Caco-2 (cell line): Measurements from ENCODE around the gene MYLK2. TPM values are rescaled to one million over a fixed set of nuclear protein-coding genes. Genes with fewer than 3 reads are reported as not detected.

ENCODE experiments used
- BruUV-seq: library from RNA; stranded (reverse); fragments of 400-500 nt; replicated peaks from 2 replicates; lab custom pipeline; 2021; lab: Mats Ljungman, UMichigan
- CTCF ChIA-PET: fragments of 300-600 bp; sonication (Branson Sonifier 250); formaldehyde crosslinking; loops from one replicate; lab custom pipeline; 2022; ENCODE audit warnings: antibody characterized with exemption; lab: Charles Lee
- POLR2A ChIA-PET: fragments of 300-600 bp; sonication (Branson Sonifier 250); formaldehyde crosslinking; loops from one replicate; lab custom pipeline; 2022; ENCODE audit warnings: antibody characterized with exemption; lab: Charles Lee
- DNase-seq, 2 experiments: peaks; one replicate each; pipeline versions ENCODE4 v3.0.0 to v3.0.0-alpha.2; 2020 to 2022
- H3K27me3 ChIP-seq: replicated peaks from 2 replicates; pipeline ENCODE4 v1.6.0; 2011; ENCODE audit warnings: low read length; ENCODE audit not compliant: control insufficient read depth, insufficient read depth
- H3K36me3 ChIP-seq: 2 replicates; pipeline ENCODE4 v1.5.1; 2011; ENCODE audit warnings: low read length; ENCODE audit not compliant: control insufficient read depth, insufficient read depth
- H3K4me1 ChIP-seq: fragments of 250-450 bp; sonication (Bioruptor Pico); 2 replicates; pipeline ENCODE4 v1.5.1; 2020; ENCODE audit warnings: mild to moderate bottlenecking
- H3K4me3 ChIP-seq: 2 replicates; pipeline ENCODE4 v1.5.1; 2011; ENCODE audit warnings: low read depth, mild to moderate bottlenecking, control low read depth, low read length
- H3K9me3 ChIP-seq: fragments of 250-450 bp; sonication (Bioruptor Pico); 2 replicates; pipeline ENCODE4 v1.5.1; 2020; ENCODE audit warnings: mild to moderate bottlenecking, moderate library complexity
- H3K27ac Mint-ChIP-seq: one replicate; pipeline ENCODE4 v1.8.0; 2022; ENCODE audit warnings: mixed read lengths; ENCODE audit not compliant: unreplicated experiment
- H3K27me3 Mint-ChIP-seq: one replicate; pipeline ENCODE4 v1.8.0; 2022; ENCODE audit warnings: mixed read lengths; ENCODE audit not compliant: insufficient read depth, unreplicated experiment
- H3K36me3 Mint-ChIP-seq: one replicate; pipeline ENCODE4 v1.8.0; 2022; ENCODE audit warnings: mild to moderate bottlenecking, mixed read lengths; ENCODE audit not compliant: insufficient read depth, unreplicated experiment
- H3K4me1 Mint-ChIP-seq: one replicate; pipeline ENCODE4 v1.8.0; 2022; ENCODE audit warnings: low read depth, mixed read lengths; ENCODE audit not compliant: unreplicated experiment
- H3K4me3 Mint-ChIP-seq: one replicate; pipeline ENCODE4 v1.8.0; 2022; ENCODE audit warnings: mild to moderate bottlenecking, moderate library complexity, mixed read lengths; ENCODE audit not compliant: unreplicated experiment
- H3K9me3 Mint-ChIP-seq: one replicate; pipeline ENCODE4 v1.8.0; 2022; ENCODE audit warnings: mixed read lengths; ENCODE audit not compliant: unreplicated experiment
- CTCF ChIP-seq, 2 experiments: fragments of 200-600 bp in 1 of 2; IDR thresholded peaks; 1 replicate in 1 of 2; 2 replicates in 1 of 2; pipeline versions ENCODE4 v1.5.1 to v1.8.0; 2011 to 2022; ENCODE audit warnings: antibody characterized with exemption in 1 of 2, control low read depth in 1 of 2, inconsistent platforms in 1 of 2, low read depth in 1 of 2, low read length in 1 of 2, mild to moderate bottlenecking in 1 of 2, moderate library complexity in 1 of 2; ENCODE audit not compliant: insufficient read depth in 1 of 2, severe bottlenecking in 1 of 2, unreplicated experiment in 1 of 2
- intact Hi-C: fragments of 100-400 bp; cut with micrococcal nuclease; formaldehyde crosslinking; loops from one replicate; pipeline ENCODE4 v1.10.0; 2022; ENCODE audit not compliant: unreplicated experiment
- total RNA-seq: library from RNA; stranded (reverse); gene quantifications from 2 replicates; pipeline ENCODE4 v1.2.3, GENCODE V29; 2022

MYLK2 gene
- total RNA-seq, 1 experiment from 2014 or later: 0.91 TPM

DNA sequence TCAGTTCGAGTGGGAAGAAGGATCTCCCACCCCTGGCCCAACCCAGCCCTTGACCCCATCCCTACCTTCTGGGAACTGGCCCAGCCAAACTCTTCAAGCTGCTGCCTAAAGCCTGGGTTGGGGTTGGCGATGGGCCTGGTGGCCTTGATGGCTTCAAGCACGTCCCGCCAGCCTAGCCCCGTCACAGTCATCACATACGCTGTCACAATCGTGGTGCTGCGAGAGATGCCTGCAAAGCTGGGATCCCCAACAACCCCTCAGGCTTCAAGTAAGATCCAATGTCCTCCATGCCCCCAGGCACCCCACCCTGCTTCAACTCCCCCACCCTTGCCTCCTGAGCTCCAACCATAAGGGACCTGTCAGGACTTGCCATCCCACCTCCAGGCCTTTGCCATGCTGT is 43.4 kb downstream of the MYLK2 start:
- intact Hi-C loops: no loop called here
- TF ChIP-seq CTCF (IDR thresholded peaks at IDR 0.05; ENCODE audit: insufficient read depth in 1 of 2, low read depth in 1 of 2, low read length in 1 of 2, severe bottlenecking in 1 of 2, unreplicated experiment in 1 of 2): no peak
- Histone ChIP-seq H3K27me3 (no peaks in the 10 kb centered on the region), H3K36me3 (no peaks in the 10 kb centered on the region), H3K4me1 (peaks cover 16% of the 10 kb centered on the region), H3K9me3 (no peaks in the 10 kb centered on the region), H3K4me3 (no peak overlapping the region)
- peaks cover 6% of the 10 kb centered on the region for H3K36me3 Mint-ChIP-seq
- CTCF ChIA-PET: interaction anchor here (1.0 to 1.5 kb wide), 2 partner anchors 8 to 16 kb away, joined by 4 to 7 read pairs; no protein-coding TSS in a partner anchor
- H3K27ac Mint-ChIP-seq: no peak overlapping the region
- DNase-seq: peak in 1 of 2 experiments; percentile 48
- POLR2A ChIA-PET: no interaction called here
- H3K4me1 Mint-ChIP-seq: peaks cover 8% of the 10 kb centered on the region
- no TSS peak for BruUV-seq
- peak overlapping the region; percentile 4 for H3K4me3 Mint-ChIP-seq
- H3K9me3 Mint-ChIP-seq: no peaks in the 10 kb centered on the region
- H3K27me3 Mint-ChIP-seq: peaks cover 8% of the 10 kb centered on the region

DNA sequence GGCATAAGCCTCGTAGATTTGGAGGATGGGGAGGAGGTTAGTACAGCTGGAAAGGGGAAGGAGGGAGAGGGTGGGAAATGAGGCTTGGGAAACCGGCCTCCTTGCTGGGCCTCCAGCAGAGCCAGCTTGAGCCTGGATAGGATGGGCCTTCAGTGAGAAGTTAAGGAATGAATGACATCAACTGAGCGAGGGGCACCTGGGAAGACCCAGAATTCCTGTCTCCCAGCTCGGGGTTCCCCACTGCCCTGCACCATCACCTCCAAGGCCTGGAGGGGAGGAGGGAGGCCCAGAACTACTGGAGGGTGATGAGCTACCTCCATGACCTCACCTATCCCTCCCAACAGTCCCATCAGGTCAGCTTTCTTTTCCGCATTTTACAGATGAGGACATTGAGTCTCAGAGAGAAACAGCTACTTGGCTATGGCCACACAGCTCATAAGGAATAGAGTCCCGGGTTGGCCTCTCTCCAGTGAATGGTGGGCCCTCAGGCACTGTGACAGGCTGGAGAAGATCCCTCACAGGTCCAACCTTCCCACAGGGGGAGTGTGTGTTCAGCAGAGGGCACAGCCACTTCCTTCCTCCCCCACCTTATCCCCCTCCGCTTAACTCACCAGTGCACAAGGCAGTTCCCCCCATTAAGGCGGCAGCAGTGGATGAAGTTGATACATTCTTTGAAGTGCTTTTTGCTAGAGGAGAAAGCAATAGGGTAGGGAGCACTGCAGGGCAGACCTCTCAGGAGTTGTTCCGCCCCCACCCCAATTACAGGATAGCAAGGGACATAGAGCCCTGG is 44.3 kb downstream of the MYLK2 start:
- no TSS peak for BruUV-seq
- no peak for TF ChIP-seq CTCF (IDR thresholded peaks at IDR 0.05; ENCODE audit: insufficient read depth in 1 of 2, low read depth in 1 of 2, low read length in 1 of 2, severe bottlenecking in 1 of 2, unreplicated experiment in 1 of 2)
- no peaks in the 10 kb centered on the region for H3K36me3 ChIP-seq
- no peak overlapping the region for H3K4me3 ChIP-seq
- no peaks in the 10 kb centered on the region for H3K9me3 Mint-ChIP-seq
- no peaks in the 10 kb centered on the region for H3K9me3 ChIP-seq
- H3K27me3 ChIP-seq: no peaks in the 10 kb centered on the region
- no peak overlapping the region for H3K4me3 Mint-ChIP-seq
- DNase-seq: peak in 1 of 2 experiments; percentile 37
- H3K27me3 Mint-ChIP-seq: peaks cover 6% of the 10 kb centered on the region
- peaks cover 8% of the 10 kb centered on the region for H3K4me1 Mint-ChIP-seq
- peaks cover 16% of the 10 kb centered on the region for H3K4me1 ChIP-seq
- intact Hi-C loops: no loop called here
- H3K27ac Mint-ChIP-seq: no peak overlapping the region
- ChIA-PET POLR2A (no interaction called here), CTCF (interaction anchor here (0.6 to 1.3 kb wide), 3 partner anchors 9 to 88 kb away, joined by 3 to 4 read pairs (median 4); partner anchors contain the start of gene PDRG1)
- H3K36me3 Mint-ChIP-seq: peaks cover 6% of the 10 kb centered on the region

GRCh38 chr20:31864521-31865400 is 45.6 kb downstream of the MYLK2 start:
- Histone ChIP-seq H3K36me3 (no peaks in the 10 kb centered on the region), H3K9me3 (no peaks in the 10 kb centered on the region), H3K4me1 (peaks cover 25% of the 10 kb centered on the region), H3K4me3 (no peak overlapping the region), H3K27me3 (no peaks in the 10 kb centered on the region)
- Mint-ChIP-seq H3K36me3 (peaks cover 6% of the 10 kb centered on the region), H3K9me3 (no peaks in the 10 kb centered on the region), H3K27me3 (peaks cover 9% of the 10 kb centered on the region), H3K27ac (no peak overlapping the region), H3K4me1 (peaks cover 13% of the 10 kb centered on the region), H3K4me3 (no peak overlapping the region)
- BruUV-seq: no TSS peak
- TF ChIP-seq CTCF (IDR thresholded peaks at IDR 0.05; ENCODE audit: insufficient read depth in 1 of 2, low read depth in 1 of 2, low read length in 1 of 2, severe bottlenecking in 1 of 2, unreplicated experiment in 1 of 2): no peak
- POLR2A ChIA-PET: no interaction called here
- intact Hi-C loops: no loop called here
- CTCF ChIA-PET: interaction anchor here (0.9 to 1.3 kb wide), 2 partner anchors 8 to 87 kb away, joined by 3 to 4 read pairs; partner anchors contain the start of gene PDRG1
- DNase-seq: peak in 1 of 2 experiments; percentile 40
